Activated naive CD8-positive, alpha-beta T cell treated with anti-CD3 and anti-CD28 coated beads, Interleukin-2, amount 50 U/mL, for 24 hours (primary cell): ENCODE measurements around the gene PYGM.

Source experiments
- ATAC-seq: fragments of 150-1000 bp; cut with Tn5 transposase; one replicate; pipeline ENCODE4 v1.10.0; 2021
- DNase-seq: peaks from one replicate; pipeline ENCODE4 v3.0.0; 2021
- H3K27ac Mint-ChIP-seq: one replicate; pipeline ENCODE4 v1.8.0; 2021; ENCODE audit warnings: mild to moderate bottlenecking, mixed read lengths
- H3K27me3 Mint-ChIP-seq: one replicate; pipeline ENCODE4 v1.8.0; 2021; ENCODE audit warnings: mixed read lengths
- H3K36me3 Mint-ChIP-seq: one replicate; pipeline ENCODE4 v1.8.0; 2021; ENCODE audit warnings: low read depth, mixed read lengths
- H3K4me1 Mint-ChIP-seq: one replicate; pipeline ENCODE4 v1.8.0; 2021; ENCODE audit warnings: mixed read lengths
- H3K4me3 Mint-ChIP-seq: one replicate; pipeline ENCODE4 v1.8.0; 2021; ENCODE audit warnings: mild to moderate bottlenecking, moderate library complexity, mixed read lengths
- H3K9me3 Mint-ChIP-seq: one replicate; pipeline ENCODE4 v1.8.0; 2021; ENCODE audit warnings: mixed read lengths

The PYGM gene

GRCh38 chr11:64745189-64745520, 14.6 kb downstream of the PYGM start:
- DNase-seq: peak; percentile 69
- Mint-ChIP-seq H3K27ac (peak overlapping the region; percentile 60), H3K9me3 (no peaks in the 10 kb centered on the region), H3K27me3 (peaks cover 7% of the 10 kb centered on the region), H3K36me3 (no peaks in the 10 kb centered on the region), H3K4me1 (peaks cover 25% of the 10 kb centered on the region), H3K4me3 (peak overlapping the region; percentile 76)
- peak; percentile 10 for ATAC-seq

- H3K4me1 Mint-ChIP-seq: peaks cover 25% of the 10 kb centered on the region
- H3K36me3 Mint-ChIP-seq: no peaks in the 10 kb centered on the region
- no peak for ATAC-seq
- H3K27ac Mint-ChIP-seq: peak overlapping the region; percentile 71
- peaks cover 7% of the 10 kb centered on the region for H3K27me3 Mint-ChIP-seq
- peak overlapping the region; percentile 78 for H3K4me3 Mint-ChIP-seq
- no peak for DNase-seq
- H3K9me3 Mint-ChIP-seq: no peaks in the 10 kb centered on the region
Observed at GRCh38 chr11:64744544-64745188, 15.1 kb downstream of the PYGM start.

GRCh38 chr11:64743591-64744543, 15.9 kb downstream of the PYGM start, which contains the start of gene RASGRP2:
Gene RASGRP2, minus strand, starts transcription at chr11:64744142. Its CDS starts 1,276 bp downstream, at chr11:64742866.
- H3K27ac Mint-ChIP-seq: peak within 1 kb of the TSS; percentile 71
- H3K4me1 Mint-ChIP-seq: peaks cover 25% of the 10 kb centered on the region
- DNase-seq (peak; percentile 90), ATAC-seq (peak; percentile 44)
- H3K4me3 Mint-ChIP-seq: peak within 1 kb of the TSS; percentile 78
- peaks cover 7% of the 10 kb centered on the region for H3K27me3 Mint-ChIP-seq
- no peaks in the 10 kb centered on the region for H3K9me3 Mint-ChIP-seq
- no peaks in the 10 kb centered on the region for H3K36me3 Mint-ChIP-seq

- Mint-ChIP-seq H3K27me3 (peaks cover 7% of the 10 kb centered on the region), H3K36me3 (no peaks in the 10 kb centered on the region), H3K27ac (no peak overlapping the region), H3K9me3 (no peaks in the 10 kb centered on the region), H3K4me1 (peaks cover 25% of the 10 kb centered on the region), H3K4me3 (no peak overlapping the region)
- ATAC-seq: peak; percentile 34
- peak; percentile 85 for DNase-seq
Observed at GRCh38 chr11:64742889-64743590, 16.7 kb downstream of the PYGM start.

- peak overlapping the region; percentile 63 for H3K4me3 Mint-ChIP-seq
- H3K9me3 Mint-ChIP-seq: no peaks in the 10 kb centered on the region
- ATAC-seq (peak; percentile 9), DNase-seq (peak; percentile 42)
- no peaks in the 10 kb centered on the region for H3K36me3 Mint-ChIP-seq
- peaks cover 25% of the 10 kb centered on the region for H3K4me1 Mint-ChIP-seq
- peaks cover 7% of the 10 kb centered on the region for H3K27me3 Mint-ChIP-seq
- no peak overlapping the region for H3K27ac Mint-ChIP-seq
Observed at GRCh38 chr11:64742087-64742888, 17.5 kb downstream of the PYGM start.

- Mint-ChIP-seq H3K27me3 (peaks cover 7% of the 10 kb centered on the region), H3K4me3 (peak overlapping the region; percentile 63), H3K36me3 (no peaks in the 10 kb centered on the region), H3K27ac (no peak overlapping the region), H3K4me1 (peaks cover 25% of the 10 kb centered on the region), H3K9me3 (no peaks in the 10 kb centered on the region)
- ATAC-seq (no peak), DNase-seq (no peak)
Observed at GRCh38 chr11:64741375-64742086, 18.2 kb downstream of the PYGM start.

- Mint-ChIP-seq H3K4me1 (peaks cover 20% of the 10 kb centered on the region), H3K36me3 (no peaks in the 10 kb centered on the region), H3K4me3 (no peak overlapping the region), H3K9me3 (no peaks in the 10 kb centered on the region), H3K27me3 (peaks cover 7% of the 10 kb centered on the region), H3K27ac (peak overlapping the region; percentile 7)
- ATAC-seq (no peak), DNase-seq (no peak)
Observed at GRCh38 chr11:64739871-64740270, 19.9 kb downstream of the PYGM start.

- DNase-seq: no peak
- H3K4me1 Mint-ChIP-seq: peaks cover 15% of the 10 kb centered on the region
- no peak overlapping the region for H3K27ac Mint-ChIP-seq
- no peak overlapping the region for H3K4me3 Mint-ChIP-seq
- no peak for ATAC-seq
- no peaks in the 10 kb centered on the region for H3K27me3 Mint-ChIP-seq
- H3K9me3 Mint-ChIP-seq: no peaks in the 10 kb centered on the region
- no peaks in the 10 kb centered on the region for H3K36me3 Mint-ChIP-seq
Observed at GRCh38 chr11:64736654-64737053, 23.1 kb downstream of the PYGM start.

GRCh38 chr11:64735725-64736259, 24.0 kb downstream of the PYGM start:
- ATAC-seq (no peak), DNase-seq (no peak)
- H3K4me3 Mint-ChIP-seq: no peak overlapping the region
- peaks cover 11% of the 10 kb centered on the region for H3K4me1 Mint-ChIP-seq
- no peaks in the 10 kb centered on the region for H3K9me3 Mint-ChIP-seq
- no peak overlapping the region for H3K27ac Mint-ChIP-seq
- peaks cover under 1% of the 10 kb centered on the region for H3K36me3 Mint-ChIP-seq
- no peaks in the 10 kb centered on the region for H3K27me3 Mint-ChIP-seq

- H3K27me3 Mint-ChIP-seq: no peaks in the 10 kb centered on the region
- H3K9me3 Mint-ChIP-seq: no peaks in the 10 kb centered on the region
- H3K4me3 Mint-ChIP-seq: no peak overlapping the region
- no peak for DNase-seq
- ATAC-seq: no peak
- no peak overlapping the region for H3K27ac Mint-ChIP-seq
- peaks cover 11% of the 10 kb centered on the region for H3K4me1 Mint-ChIP-seq
- H3K36me3 Mint-ChIP-seq: peaks cover 2% of the 10 kb centered on the region
Observed at GRCh38 chr11:64734811-64735724, 24.7 kb downstream of the PYGM start.

- ATAC-seq (no peak), DNase-seq (no peak)
- H3K9me3 Mint-ChIP-seq: no peaks in the 10 kb centered on the region
- no peaks in the 10 kb centered on the region for H3K27me3 Mint-ChIP-seq
- peaks cover 11% of the 10 kb centered on the region for H3K4me1 Mint-ChIP-seq
- H3K36me3 Mint-ChIP-seq: peaks cover 2% of the 10 kb centered on the region
- H3K4me3 Mint-ChIP-seq: no peak overlapping the region
- no peak overlapping the region for H3K27ac Mint-ChIP-seq
Observed at GRCh38 chr11:64731601-64732000, 28.2 kb downstream of the PYGM start.

- DNase-seq (no peak), ATAC-seq (peak; percentile 24)
- Mint-ChIP-seq H3K4me1 (peaks cover 12% of the 10 kb centered on the region), H3K4me3 (no peak overlapping the region), H3K36me3 (peaks cover 2% of the 10 kb centered on the region), H3K27me3 (no peaks in the 10 kb centered on the region), H3K9me3 (no peaks in the 10 kb centered on the region), H3K27ac (no peak overlapping the region)
Observed at GRCh38 chr11:64729851-64730382, 29.9 kb downstream of the PYGM start.
